B cell (primary cell): Measurements from ENCODE around the gene LANCL2. TPM values are rescaled to one million over a fixed set of nuclear protein-coding genes. Genes with fewer than 3 reads are reported as not detected.
A peak's percentile ranks its signal among the peaks of the same experiment; 100 is the strongest.

Experiments
- ATAC-seq: fragments of 200-7000 bp; cut with Tn5 transposase; one replicate; pipeline ENCODE4 v1.10.0; 2021; ENCODE audit warnings: low read depth, mild to moderate bottlenecking, moderate number of reproducible peaks, moderate library complexity
- CTCF ChIA-PET: fragments of 350-600 bp; sonication (Branson Sonifier 250); formaldehyde crosslinking; loops from one replicate; lab custom pipeline; 2021; ENCODE audit warnings: antibody characterized with exemption, inconsistent platforms; lab: Charles Lee
- POLR2A ChIA-PET: fragments of 350-600 bp; sonication (Branson Sonifier 250); formaldehyde crosslinking; loops from one replicate; lab custom pipeline; 2021; ENCODE audit warnings: antibody characterized with exemption; lab: Charles Lee
- DNase-seq: peaks from one replicate; pipeline ENCODE4 v3.0.0; 2013
- H2AFZ ChIP-seq: 2 replicates; pipeline ENCODE4 v1.6.1; 2012; ENCODE audit warnings: mild to moderate bottlenecking, low read depth, low read length; ENCODE audit not compliant: insufficient read depth, poor library complexity, severe bottlenecking
- H3K27ac ChIP-seq, 2 donors: 1 replicate in 1 of 2; 2 replicates in 1 of 2; pipeline ENCODE4 v1.5.1; 2012 to 2013; ENCODE audit warnings: low read length in 2 of 2, mild to moderate bottlenecking in 2 of 2, moderate library complexity in 1 of 2
- H3K27me3 ChIP-seq, 4 experiments: fragments of 200-600 bp in 1 of 4; sonication (generic) in 1 of 4; replicated peaks in 1 of 4; 1 replicate in 2 of 4; 2 replicates in 2 of 4; pipeline versions ENCODE4 v1.6.1 to v1.7.0; 2013 to 2016; ENCODE audit warnings: low read length in 3 of 4, mild to moderate bottlenecking in 2 of 4, mixed read lengths in 1 of 4, moderate library complexity in 1 of 4; ENCODE audit not compliant: insufficient read depth in 4 of 4, control insufficient read depth in 3 of 4; ENCODE audit errors: control extremely low read depth in 1 of 4
- H3K36me3 ChIP-seq, 2 experiments: replicated peaks in 1 of 2; 1 replicate in 1 of 2; 2 replicates in 1 of 2; pipeline versions ENCODE4 v1.6.1 to v1.7.1; 2013; ENCODE audit warnings: low read length in 1 of 2; ENCODE audit not compliant: insufficient read depth in 2 of 2, control insufficient read depth in 1 of 2; ENCODE audit errors: control extremely low read depth in 1 of 2, extremely low read depth in 1 of 2
- H3K4me1 ChIP-seq, 2 donors: fragments of 200-600 bp in 1 of 2; sonication (generic) in 1 of 2; 1 replicate in 1 of 2; 2 replicates in 1 of 2; pipeline versions ENCODE4 v1.5.1 to v1.6.1; 2013 to 2017; ENCODE audit warnings: low read length in 2 of 2; ENCODE audit not compliant: control insufficient read depth in 2 of 2, insufficient read depth in 2 of 2
- H3K4me2 ChIP-seq: replicated peaks from 2 replicates; pipeline ENCODE3; 2012; ENCODE audit warnings: mild to moderate bottlenecking, low read depth, low read length; ENCODE audit not compliant: poor library complexity, severe bottlenecking
- H3K4me3 ChIP-seq, 5 experiments: fragments of 200-600 bp in 1 of 5; sonication (generic) in 1 of 5; 1 replicate in 3 of 5; 2 replicates in 2 of 5; pipeline versions ENCODE4 v1.5.1 to v1.7.0; 2011 to 2016; ENCODE audit warnings: low read length in 4 of 5, mild to moderate bottlenecking in 4 of 5, low read depth in 2 of 5, control low read depth in 1 of 5, moderate library complexity in 1 of 5; ENCODE audit not compliant: insufficient read depth in 1 of 5; ENCODE audit errors: control extremely low read depth in 1 of 5, extremely low read depth in 1 of 5
- H3K79me2 ChIP-seq: fragments of 200-600 bp; sonication (generic); one replicate; pipeline ENCODE4 v1.6.0; 2016; ENCODE audit warnings: low read length; ENCODE audit not compliant: control insufficient read depth, insufficient read depth
- H3K9ac ChIP-seq: fragments of 200-600 bp; sonication (generic); 2 replicates; pipeline ENCODE4 v1.6.1; 2017; ENCODE audit warnings: mild to moderate bottlenecking, low read length, moderate library complexity
- H3K9me3 ChIP-seq, 3 donors: one replicate each; pipeline versions ENCODE4 v1.6.1 to v1.7.1; 2013; ENCODE audit warnings: low read length in 2 of 3; ENCODE audit not compliant: control insufficient read depth in 2 of 3, insufficient read depth in 1 of 3; ENCODE audit errors: control extremely low read depth in 1 of 3
- H4K20me1 ChIP-seq: 2 replicates; pipeline ENCODE4 v1.6.0; 2012; ENCODE audit warnings: mild to moderate bottlenecking, low read length; ENCODE audit not compliant: insufficient read depth, control insufficient read depth, poor library complexity, severe bottlenecking
- H3K27ac Mint-ChIP-seq: one replicate; pipeline ENCODE4 v1.8.0; 2021; ENCODE audit warnings: mixed read lengths
- H3K27me3 Mint-ChIP-seq: one replicate; pipeline ENCODE4 v1.8.0; 2021; ENCODE audit warnings: mixed read lengths
- H3K4me1 Mint-ChIP-seq: one replicate; pipeline ENCODE4 v1.8.0; 2021; ENCODE audit warnings: mixed read lengths
- H3K4me3 Mint-ChIP-seq: one replicate; pipeline ENCODE4 v1.8.0; 2021; ENCODE audit warnings: mixed read lengths
- H3K9me3 Mint-ChIP-seq: one replicate; pipeline ENCODE4 v1.8.0; 2022; ENCODE audit warnings: mixed read lengths; ENCODE audit not compliant: insufficient read depth
- CTCF ChIP-seq: fragments of 200-600 bp; IDR thresholded peaks from one replicate; pipeline ENCODE4 v1.8.0; 2022; ENCODE audit warnings: antibody characterized with exemption, mild to moderate bottlenecking
- EZH2 ChIP-seq: IDR thresholded peaks from 2 replicates; pipeline ENCODE4 v1.6.1; 2012; ENCODE audit warnings: borderline replicate concordance, low read depth, mild to moderate bottlenecking, moderate library complexity, low read length; ENCODE audit not compliant: insufficient read depth, poor library complexity, severe bottlenecking
- WGBS: methylation state at CpG from one replicate; pipeline ENCODE4 v1.1.5; 2013; ENCODE audit warnings: missing lambda C conversion rate; ENCODE audit not compliant: insufficient coverage; 5-methylcytosine and 5-hydroxymethylcytosine counted together
- intact Hi-C: fragments of 100-400 bp; cut with micrococcal nuclease; formaldehyde crosslinking; loops from one replicate; pipeline ENCODE4 v1.10.0; 2022
- polyA plus RNA-seq: library from polyadenylated mRNA; depleted of rRNA; stranded (reverse); fragments of >200 nt; gene quantifications from 2 replicates; pipeline ENCODE4 v1.2.3, GENCODE V29; 2012
- total RNA-seq, 2 donors: library from RNA; stranded (reverse); fragments of 120-200 nt in 1 of 2; gene quantifications; 1 replicate in 1 of 2; 2 replicates in 1 of 2; pipeline versions ENCODE4 v1.2.3 to v1.2.4, GENCODE V29; 2013 to 2022

Gene LANCL2
- total and polyA plus RNA-seq, 2 donors (not counting 1 experiment from before 2014, with no cell fraction given), result 3.5 to 8.1 TPM

DNA sequence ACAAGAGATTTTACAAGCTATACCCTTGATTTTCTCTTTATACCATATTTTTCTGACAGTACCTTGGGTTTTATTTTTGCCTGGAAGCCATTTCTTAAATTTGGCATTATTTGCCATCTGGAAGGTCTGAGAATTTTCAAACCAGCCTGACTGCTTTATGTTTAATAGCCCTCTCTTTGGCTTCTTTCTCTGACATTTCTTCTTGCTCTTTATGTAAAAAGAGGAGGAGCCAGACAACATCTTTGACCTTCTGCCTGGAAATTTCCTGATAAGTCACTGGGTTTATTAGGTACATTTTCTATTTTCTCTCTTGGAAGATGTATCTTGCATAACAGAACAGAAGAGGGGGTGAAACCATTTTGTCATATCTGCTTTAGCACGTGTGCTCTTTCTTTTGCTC is 79.6 kb downstream of the LANCL2 start:
- H4K20me1 ChIP-seq, result no peaks in the 10 kb centered on the region
- Mint-ChIP-seq H3K27me3 (no peaks in the 10 kb centered on the region), H3K9me3 (peaks cover 3% of the 10 kb centered on the region), H3K27ac (peak overlapping the region; percentile 6), H3K4me1 (peaks cover 2% of the 10 kb centered on the region), H3K4me3 (no peak overlapping the region)
- no peaks in the 10 kb centered on the region for H3K36me3 ChIP-seq
- H3K9me3 ChIP-seq, result peaks cover 0 to 7% (median 0%) of the 10 kb centered on the region in 3 donors
- TF ChIP-seq EZH2 (no peak), CTCF (no peak)
- 63% methylated on average over 1 of the region's 1 CpG for WGBS
- POLR2A ChIA-PET, result interaction anchor here (0.6 kb wide), 1 partner anchor 10 kb away, joined by 4 read pairs; no protein-coding TSS in a partner anchor
- no peaks in the 10 kb centered on the region for H3K4me1 ChIP-seq
- no peak overlapping the region for H3K27ac ChIP-seq
- DNase-seq (no peak), ATAC-seq (no peak)
- H3K27me3 ChIP-seq, result no peaks in the 10 kb centered on the region
- no peaks in the 10 kb centered on the region for H3K79me2 ChIP-seq
- no peak overlapping the region for H3K4me2 ChIP-seq
- intact Hi-C loops, result no loop called here
- H3K9ac ChIP-seq, result no peak overlapping the region
- H2AFZ ChIP-seq, result no peak overlapping the region
- no peak overlapping the region for H3K4me3 ChIP-seq
- CTCF ChIA-PET, result no interaction called here

DNA sequence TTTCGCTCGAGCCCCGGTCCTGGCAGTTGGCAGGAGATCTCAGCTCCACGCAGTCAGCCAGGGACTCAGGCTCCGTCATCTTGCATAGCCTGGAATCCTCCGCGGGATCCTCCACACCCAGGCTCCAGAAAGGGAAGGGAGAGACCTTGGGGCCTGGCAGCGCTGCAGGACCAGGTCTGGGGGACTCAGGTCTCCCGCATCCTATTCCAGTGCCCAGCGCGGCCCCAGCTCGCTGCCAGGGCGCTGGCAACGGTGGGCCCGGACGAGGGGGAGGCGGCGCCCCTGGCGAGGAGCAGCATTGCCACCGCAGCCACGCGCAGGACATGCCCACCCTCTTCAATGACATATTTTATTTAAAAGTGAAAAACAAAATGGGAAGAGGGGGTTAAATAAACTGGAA is 83.4 kb downstream of the LANCL2 start:
- Histone ChIP-seq H3K79me2 (no peaks in the 10 kb centered on the region), H2AFZ (no peak overlapping the region), H3K27me3 (no peaks in the 10 kb centered on the region), H3K9ac (no peak overlapping the region), H4K20me1 (no peaks in the 10 kb centered on the region), H3K9me3 (peaks cover 0 to 7% (median 0%) of the 10 kb centered on the region in 3 donors), H3K27ac (no peak overlapping the region), H3K36me3 (peaks cover 2 to 3% of the 10 kb centered on the region in 2 experiments), H3K4me2 (no peak overlapping the region), H3K4me3 (no peak overlapping the region), H3K4me1 (no peaks in the 10 kb centered on the region)
- no peak for ATAC-seq
- no peak for DNase-seq
- ChIA-PET CTCF (no interaction called here), POLR2A (no interaction called here)
- peaks cover 3% of the 10 kb centered on the region for H3K9me3 Mint-ChIP-seq
- 93% methylated on average over 16 of the region's 22 CpGs for WGBS
- H3K27ac Mint-ChIP-seq, result no peak overlapping the region
- H3K4me3 Mint-ChIP-seq, result no peak overlapping the region
- intact Hi-C loops, result no loop called here
- H3K27me3 Mint-ChIP-seq, result no peaks in the 10 kb centered on the region
- no peak for TF ChIP-seq EZH2
- TF ChIP-seq CTCF, result no peak
- peaks cover 3% of the 10 kb centered on the region for H3K4me1 Mint-ChIP-seq
